ENCODE data around the gene CYB561. TPM values are rescaled to one million over a fixed set of nuclear protein-coding genes. Genes with fewer than 3 reads are reported as not detected.
A peak's percentile ranks its signal among the peaks of the same experiment; 100 is the strongest.

CYB561 gene
- total and polyA plus RNA-seq, 8 donors, result 54.0 to 79.3 (median 63.4) TPM

DNA sequence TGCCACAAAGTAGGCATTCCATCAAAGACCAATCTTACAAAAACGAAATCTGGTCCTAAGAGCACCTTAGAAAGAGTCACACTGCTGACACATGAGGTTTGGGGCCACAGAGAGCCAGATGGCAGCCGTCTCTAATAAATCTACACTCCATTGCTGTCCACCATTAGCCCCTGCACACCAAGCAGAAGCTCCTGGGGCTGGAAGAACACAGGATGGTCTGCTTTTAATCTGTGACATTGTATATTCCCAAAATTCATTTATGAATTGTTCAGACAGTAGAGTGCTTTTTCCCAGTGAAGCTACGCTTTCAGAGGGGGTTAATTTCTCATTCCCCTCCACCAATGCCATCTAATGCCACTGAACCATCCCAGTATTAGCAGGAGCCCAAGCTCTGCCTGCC, 1.6 kb downstream of the CYB561 start:
- Histone ChIP-seq H3K36me3 (no peaks in the 10 kb centered on the region), H3K27me3 (no peaks in the 10 kb centered on the region), H3K27ac (no peak overlapping the region), H3K9me3 (no peaks in the 10 kb centered on the region), H3K4me3 (peak overlapping the region; percentile 43 to 78 (median 62)), H3K4me1 (peaks cover 12 to 20% (median 18%) of the 10 kb centered on the region in 3 donors)
- TF ChIP-seq, protein P1, sequence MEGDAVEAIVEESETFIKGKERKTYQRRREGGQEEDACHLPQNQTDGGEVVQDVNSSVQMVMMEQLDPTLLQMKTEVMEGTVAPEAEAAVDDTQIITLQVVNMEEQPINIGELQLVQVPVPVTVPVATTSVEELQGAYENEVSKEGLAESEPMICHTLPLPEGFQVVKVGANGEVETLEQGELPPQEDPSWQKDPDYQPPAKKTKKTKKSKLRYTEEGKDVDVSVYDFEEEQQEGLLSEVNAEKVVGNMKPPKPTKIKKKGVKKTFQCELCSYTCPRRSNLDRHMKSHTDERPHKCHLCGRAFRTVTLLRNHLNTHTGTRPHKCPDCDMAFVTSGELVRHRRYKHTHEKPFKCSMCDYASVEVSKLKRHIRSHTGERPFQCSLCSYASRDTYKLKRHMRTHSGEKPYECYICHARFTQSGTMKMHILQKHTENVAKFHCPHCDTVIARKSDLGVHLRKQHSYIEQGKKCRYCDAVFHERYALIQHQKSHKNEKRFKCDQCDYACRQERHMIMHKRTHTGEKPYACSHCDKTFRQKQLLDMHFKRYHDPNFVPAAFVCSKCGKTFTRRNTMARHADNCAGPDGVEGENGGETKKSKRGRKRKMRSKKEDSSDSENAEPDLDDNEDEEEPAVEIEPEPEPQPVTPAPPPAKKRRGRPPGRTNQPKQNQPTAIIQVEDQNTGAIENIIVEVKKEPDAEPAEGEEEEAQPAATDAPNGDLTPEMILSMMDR (IDR thresholded peaks at IDR 0.05), result no peak
- WGBS, 2 donors, result 50 to 55% methylated on average over 3 of the region's 3 CpGs
- intact Hi-C loops (cut with DNase I), result no loop called here
- DNase-seq (no peak), ATAC-seq (no peak), FAIRE-seq (no peak)

DNA sequence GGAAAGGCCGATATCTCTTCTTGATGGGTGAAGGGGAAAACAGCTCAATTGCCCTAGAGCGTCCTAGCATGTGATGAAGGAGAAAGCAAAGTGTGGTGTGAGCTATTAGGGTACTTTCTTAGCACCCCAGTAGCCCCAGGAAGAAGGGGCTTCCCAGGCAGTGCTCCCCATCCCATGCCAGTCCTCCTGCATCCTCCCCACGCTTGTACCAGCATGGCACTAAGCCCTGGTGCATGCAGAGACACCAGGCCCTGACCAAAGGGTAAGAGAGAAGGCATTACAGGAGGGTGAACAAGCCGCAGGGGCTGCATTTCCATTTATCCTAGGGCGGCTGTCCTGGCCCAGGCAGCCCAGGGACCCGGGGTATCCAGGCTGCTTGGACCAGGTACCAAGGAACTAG, 3.1 kb downstream of the CYB561 start:
- no peak for FAIRE-seq
- no peak for DNase-seq
- intact Hi-C loops (cut with DNase I), result no loop called here
- peaks cover 12 to 20% (median 18%) of the 10 kb centered on the region in 3 donors for H3K4me1 ChIP-seq
- TF ChIP-seq, protein P1 (IDR thresholded peaks at IDR 0.05), result no peak
- no peak overlapping the region for H3K4me3 ChIP-seq
- no peak overlapping the region for H3K27ac ChIP-seq
- ATAC-seq, result no peak
- WGBS, 2 donors, result 71% methylated on average over 6 of the region's 6 CpGs
- H3K9me3 ChIP-seq, result no peaks in the 10 kb centered on the region
- no peaks in the 10 kb centered on the region for H3K27me3 ChIP-seq
- H3K36me3 ChIP-seq, result no peaks in the 10 kb centered on the region

DNA sequence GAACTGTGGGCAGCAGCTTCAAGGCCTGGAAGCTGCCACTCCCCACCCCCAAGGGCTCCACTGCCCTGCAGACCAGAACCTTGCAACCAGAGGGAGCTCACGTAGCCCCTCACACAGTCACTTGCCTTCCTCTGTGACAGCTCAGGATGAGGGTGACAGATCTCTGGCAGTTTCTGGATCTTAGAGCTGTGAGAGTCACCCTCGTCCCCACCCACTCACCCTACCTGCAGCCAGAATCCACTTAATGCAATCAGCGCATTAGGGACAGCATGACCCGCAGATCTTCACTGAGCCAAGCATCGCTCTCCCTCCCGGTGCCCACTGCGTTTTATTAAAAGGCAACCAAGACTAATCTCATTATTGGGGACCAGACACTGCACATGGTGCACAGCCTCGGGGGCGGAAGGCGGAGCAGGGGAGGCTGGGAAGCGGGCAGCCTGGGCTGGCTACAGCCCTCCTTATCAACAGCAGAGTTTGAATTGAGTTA, 3.5 kb downstream of the CYB561 start:
- 49 to 54% methylated on average over 11 of the region's 11 CpGs for WGBS, 2 donors
- Histone ChIP-seq H3K36me3 (no peaks in the 10 kb centered on the region), H3K4me1 (peaks cover 11 to 20% (median 18%) of the 10 kb centered on the region in 3 donors), H3K9me3 (no peaks in the 10 kb centered on the region), H3K27me3 (no peaks in the 10 kb centered on the region), H3K27ac (no peak overlapping the region), H3K4me3 (no peak overlapping the region)
- DNase-seq (no peak), ATAC-seq (no peak), FAIRE-seq (no peak)
- intact Hi-C loops (cut with DNase I), result no loop called here
- TF ChIP-seq, protein P1 (IDR thresholded peaks at IDR 0.05), result no peak

DNA sequence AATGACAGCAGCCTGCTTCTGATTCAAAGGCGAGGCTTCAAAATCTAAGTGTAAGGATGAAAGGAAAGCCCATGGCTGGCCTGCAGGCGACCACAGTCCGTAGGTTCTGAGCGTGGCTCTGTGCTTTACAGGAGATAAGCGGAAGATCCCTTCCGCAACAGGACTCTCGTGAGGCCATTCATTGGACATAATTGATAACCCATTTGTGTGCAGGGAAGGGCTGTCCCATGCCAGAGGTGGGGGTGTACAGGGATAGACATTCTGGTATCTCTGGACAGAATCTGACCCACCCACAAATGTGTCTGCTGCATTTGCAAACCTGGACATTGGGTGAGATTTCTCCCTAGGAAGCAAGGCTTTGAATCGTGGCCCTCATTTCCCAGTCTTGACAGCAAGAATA, 4.0 kb downstream of the CYB561 start:
- H3K27ac ChIP-seq, result no peak overlapping the region
- intact Hi-C loops (cut with DNase I), result no loop called here
- 66 to 74% methylated on average over 8 of the region's 8 CpGs for WGBS, 2 donors

DNA sequence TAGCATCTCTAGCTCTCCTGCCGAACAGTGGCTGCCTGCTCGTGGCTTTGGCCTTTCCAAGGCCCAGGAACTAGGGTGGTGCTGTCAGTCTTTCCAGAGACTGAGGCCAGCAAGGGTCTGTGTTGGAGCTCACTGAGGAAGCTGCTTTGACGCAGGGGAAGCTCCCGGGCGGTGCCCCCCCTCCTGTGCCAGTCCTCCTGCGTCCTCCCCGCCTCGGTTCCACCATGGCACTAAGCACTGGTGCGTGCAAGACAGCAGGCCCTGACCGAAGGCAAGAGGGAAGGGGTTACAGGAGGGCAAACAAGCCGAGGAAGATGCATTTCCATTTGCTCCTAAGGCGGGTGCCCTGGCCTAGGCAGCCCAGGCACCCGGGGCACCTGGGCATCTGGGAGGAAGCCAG, 4.5 kb downstream of the CYB561 start:
- intact Hi-C loops (cut with DNase I), result no loop called here
- FAIRE-seq (no peak), DNase-seq (no peak), ATAC-seq (no peak)
- Histone ChIP-seq H3K9me3 (no peaks in the 10 kb centered on the region), H3K36me3 (no peaks in the 10 kb centered on the region), H3K4me1 (peaks cover 5 to 23% (median 22%) of the 10 kb centered on the region in 3 donors), H3K27me3 (no peaks in the 10 kb centered on the region), H3K4me3 (no peak overlapping the region), H3K27ac (no peak overlapping the region)
- 69% methylated on average over 13 of the region's 13 CpGs for WGBS, 2 donors
- TF ChIP-seq, protein P1 (IDR thresholded peaks at IDR 0.05), result no peak

More for the DNA sequence above, 4.0 kb downstream of the CYB561 start:
- Histone ChIP-seq H3K4me1 (peaks cover 5 to 21% (median 18%) of the 10 kb centered on the region in 3 donors), H3K9me3 (no peaks in the 10 kb centered on the region), H3K27me3 (no peaks in the 10 kb centered on the region), H3K4me3 (no peak overlapping the region), H3K36me3 (no peaks in the 10 kb centered on the region)
- no peak for ATAC-seq
- no peak for FAIRE-seq
- TF ChIP-seq, protein P1 (IDR thresholded peaks at IDR 0.05), result no peak
- DNase-seq, result no peak
